Measurements from ENCODE around the gene TTL. TPM values are rescaled to one million over a fixed set of nuclear protein-coding genes. Genes with fewer than 3 reads are reported as not detected.

Gene TTL
- total and polyA plus RNA-seq, 2 of the 13 experiments (the other 11 are each of a cell fraction or from before 2014, with no cell fraction given) = 19.0 to 59.8 TPM

DNA sequence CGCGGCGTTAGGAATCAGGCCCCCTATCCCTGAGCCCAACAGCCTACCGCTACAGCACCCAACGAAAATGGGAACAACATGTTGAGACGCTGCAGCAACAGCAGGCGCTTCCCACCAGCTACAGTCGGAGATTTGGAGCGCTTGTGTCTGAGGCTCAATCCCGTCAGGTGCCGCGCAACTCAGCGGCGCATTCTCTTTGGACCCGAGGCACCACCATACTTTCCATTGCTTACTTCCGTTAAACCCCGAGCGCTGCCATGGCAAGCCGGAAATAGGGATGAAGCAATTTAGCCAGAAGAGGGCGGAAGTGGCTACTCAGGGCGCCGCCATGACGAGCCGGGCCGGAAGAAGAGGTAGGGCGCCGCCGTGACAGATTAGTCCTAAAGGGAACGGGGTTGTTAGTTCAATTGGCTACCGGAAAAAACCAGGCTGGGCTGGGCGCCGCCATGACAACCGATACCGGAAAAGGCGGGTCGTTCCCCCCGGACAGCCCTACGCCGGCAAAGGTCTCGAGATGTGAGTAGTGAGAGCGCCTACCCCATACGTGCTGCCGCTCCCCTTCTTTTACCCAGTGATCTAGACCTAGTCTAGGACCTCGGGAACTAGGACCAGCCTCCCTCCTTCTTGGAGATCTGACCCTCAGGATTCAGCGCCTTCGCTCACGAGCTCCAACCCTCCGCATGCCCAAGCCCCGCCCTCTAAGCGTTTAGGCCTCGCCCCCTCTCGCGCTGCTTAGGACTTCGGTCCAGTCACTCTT lies 102.4 kb downstream of the TTL start, which contains the start of gene CHCHD5 (continued):
- TF ChIP-seq, protein P1, sequence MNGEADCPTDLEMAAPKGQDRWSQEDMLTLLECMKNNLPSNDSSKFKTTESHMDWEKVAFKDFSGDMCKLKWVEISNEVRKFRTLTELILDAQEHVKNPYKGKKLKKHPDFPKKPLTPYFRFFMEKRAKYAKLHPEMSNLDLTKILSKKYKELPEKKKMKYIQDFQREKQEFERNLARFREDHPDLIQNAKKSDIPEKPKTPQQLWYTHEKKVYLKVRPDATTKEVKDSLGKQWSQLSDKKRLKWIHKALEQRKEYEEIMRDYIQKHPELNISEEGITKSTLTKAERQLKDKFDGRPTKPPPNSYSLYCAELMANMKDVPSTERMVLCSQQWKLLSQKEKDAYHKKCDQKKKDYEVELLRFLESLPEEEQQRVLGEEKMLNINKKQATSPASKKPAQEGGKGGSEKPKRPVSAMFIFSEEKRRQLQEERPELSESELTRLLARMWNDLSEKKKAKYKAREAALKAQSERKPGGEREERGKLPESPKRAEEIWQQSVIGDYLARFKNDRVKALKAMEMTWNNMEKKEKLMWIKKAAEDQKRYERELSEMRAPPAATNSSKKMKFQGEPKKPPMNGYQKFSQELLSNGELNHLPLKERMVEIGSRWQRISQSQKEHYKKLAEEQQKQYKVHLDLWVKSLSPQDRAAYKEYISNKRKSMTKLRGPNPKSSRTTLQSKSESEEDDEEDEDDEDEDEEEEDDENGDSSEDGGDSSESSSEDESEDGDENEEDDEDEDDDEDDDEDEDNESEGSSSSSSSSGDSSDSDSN (CRISPR knock-in tag; IDR thresholded peaks at IDR 0.05) = peak; percentile 79
- TF ChIP-seq KLF12 (CRISPR knock-in tag; IDR thresholded peaks at IDR 0.05; ENCODE audit: borderline replicate concordance) = 0 out of 2 replicates have a peak, but pooled peaks have one; percentile 41
- TF ChIP-seq MAFF (IDR thresholded peaks at IDR 0.05; ENCODE audit: low read depth, low read length) = no peak
- peak; percentile 35; the same call in 1 of the 2 replicates for TF ChIP-seq SALL2 (CRISPR knock-in tag; IDR thresholded peaks at IDR 0.05)
- TF ChIP-seq RBM22 (optimal IDR thresholded peaks at IDR 0.05; ENCODE audit: low read length) = peak; percentile 90
- TF ChIP-seq BHLHE40 (IDR thresholded peaks at IDR 0.05; ENCODE audit: low read length) = peak; percentile 26; the same call in 1 of the 2 replicates
- TF ChIP-seq ZBTB20 (CRISPR knock-in tag; IDR thresholded peaks at IDR 0.05; ENCODE audit: borderline replicate concordance, low read depth) = peak; percentile 6
- TF ChIP-seq, protein P2, sequence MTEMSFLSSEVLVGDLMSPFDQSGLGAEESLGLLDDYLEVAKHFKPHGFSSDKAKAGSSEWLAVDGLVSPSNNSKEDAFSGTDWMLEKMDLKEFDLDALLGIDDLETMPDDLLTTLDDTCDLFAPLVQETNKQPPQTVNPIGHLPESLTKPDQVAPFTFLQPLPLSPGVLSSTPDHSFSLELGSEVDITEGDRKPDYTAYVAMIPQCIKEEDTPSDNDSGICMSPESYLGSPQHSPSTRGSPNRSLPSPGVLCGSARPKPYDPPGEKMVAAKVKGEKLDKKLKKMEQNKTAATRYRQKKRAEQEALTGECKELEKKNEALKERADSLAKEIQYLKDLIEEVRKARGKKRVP (CRISPR knock-in tag; IDR thresholded peaks at IDR 0.05) = peak in 1 of 2 experiments; percentile 93; a peak in 2 of 4 replicates
- TF ChIP-seq BRD4 (CRISPR knock-in tag; IDR thresholded peaks at IDR 0.05) = peak; percentile 99
- peak; percentile 62; the same call in 1 of the 2 replicates for TF ChIP-seq HNF4G (IDR thresholded peaks at IDR 0.05; ENCODE audit: borderline replicate concordance, low read depth, low read length)
- TF ChIP-seq HNF4G (CRISPR knock-in tag; IDR thresholded peaks at IDR 0.05; ENCODE audit: borderline replicate concordance, low read depth) = no peak; the same call in 1 of the 2 replicates
- TF ChIP-seq PTBP1 (IDR thresholded peaks at IDR 0.05; ENCODE audit: low read depth, low read length, poor library complexity, severe bottlenecking) = no peak
- TF ChIP-seq, protein P3, sequence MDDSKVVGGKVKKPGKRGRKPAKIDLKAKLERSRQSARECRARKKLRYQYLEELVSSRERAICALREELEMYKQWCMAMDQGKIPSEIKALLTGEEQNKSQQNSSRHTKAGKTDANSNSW (CRISPR knock-in tag; IDR thresholded peaks at IDR 0.05; ENCODE audit: borderline replicate concordance) = no peak
- TF ChIP-seq KDM5A (IDR thresholded peaks at IDR 0.05; ENCODE audit: borderline replicate concordance, low read length) = 0 out of 2 replicates have a peak, but pooled peaks have one; percentile 58
- TF ChIP-seq, protein P4, sequence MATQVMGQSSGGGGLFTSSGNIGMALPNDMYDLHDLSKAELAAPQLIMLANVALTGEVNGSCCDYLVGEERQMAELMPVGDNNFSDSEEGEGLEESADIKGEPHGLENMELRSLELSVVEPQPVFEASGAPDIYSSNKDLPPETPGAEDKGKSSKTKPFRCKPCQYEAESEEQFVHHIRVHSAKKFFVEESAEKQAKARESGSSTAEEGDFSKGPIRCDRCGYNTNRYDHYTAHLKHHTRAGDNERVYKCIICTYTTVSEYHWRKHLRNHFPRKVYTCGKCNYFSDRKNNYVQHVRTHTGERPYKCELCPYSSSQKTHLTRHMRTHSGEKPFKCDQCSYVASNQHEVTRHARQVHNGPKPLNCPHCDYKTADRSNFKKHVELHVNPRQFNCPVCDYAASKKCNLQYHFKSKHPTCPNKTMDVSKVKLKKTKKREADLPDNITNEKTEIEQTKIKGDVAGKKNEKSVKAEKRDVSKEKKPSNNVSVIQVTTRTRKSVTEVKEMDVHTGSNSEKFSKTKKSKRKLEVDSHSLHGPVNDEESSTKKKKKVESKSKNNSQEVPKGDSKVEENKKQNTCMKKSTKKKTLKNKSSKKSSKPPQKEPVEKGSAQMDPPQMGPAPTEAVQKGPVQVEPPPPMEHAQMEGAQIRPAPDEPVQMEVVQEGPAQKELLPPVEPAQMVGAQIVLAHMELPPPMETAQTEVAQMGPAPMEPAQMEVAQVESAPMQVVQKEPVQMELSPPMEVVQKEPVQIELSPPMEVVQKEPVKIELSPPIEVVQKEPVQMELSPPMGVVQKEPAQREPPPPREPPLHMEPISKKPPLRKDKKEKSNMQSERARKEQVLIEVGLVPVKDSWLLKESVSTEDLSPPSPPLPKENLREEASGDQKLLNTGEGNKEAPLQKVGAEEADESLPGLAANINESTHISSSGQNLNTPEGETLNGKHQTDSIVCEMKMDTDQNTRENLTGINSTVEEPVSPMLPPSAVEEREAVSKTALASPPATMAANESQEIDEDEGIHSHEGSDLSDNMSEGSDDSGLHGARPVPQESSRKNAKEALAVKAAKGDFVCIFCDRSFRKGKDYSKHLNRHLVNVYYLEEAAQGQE (IDR thresholded peaks at IDR 0.05; ENCODE audit: borderline replicate concordance in 1 of 2, low read depth in 1 of 2, low read length in 2 of 2) = peak in 1 of 2 experiments; percentile 48; a peak in 1 of 4 replicates
- peak; percentile 78; the same call in 1 of the 2 replicates for TF ChIP-seq ZNF33A (CRISPR knock-in tag; IDR thresholded peaks at IDR 0.05; ENCODE audit: borderline replicate concordance)
- peak; percentile 15; the same call in 1 of the 2 replicates for TF ChIP-seq FOXO1 (CRISPR knock-in tag; IDR thresholded peaks at IDR 0.05)
